Stimulated activated naive CD4-positive, alpha-beta T cell (primary cell): ENCODE results near the gene PTPRR.

ENCODE experiments used
- DNase-seq, 6 experiments: peaks; one replicate each; lab custom pipeline; 2025; lab: John Stamatoyannopoulos, UW

The PTPRR gene

DNA sequence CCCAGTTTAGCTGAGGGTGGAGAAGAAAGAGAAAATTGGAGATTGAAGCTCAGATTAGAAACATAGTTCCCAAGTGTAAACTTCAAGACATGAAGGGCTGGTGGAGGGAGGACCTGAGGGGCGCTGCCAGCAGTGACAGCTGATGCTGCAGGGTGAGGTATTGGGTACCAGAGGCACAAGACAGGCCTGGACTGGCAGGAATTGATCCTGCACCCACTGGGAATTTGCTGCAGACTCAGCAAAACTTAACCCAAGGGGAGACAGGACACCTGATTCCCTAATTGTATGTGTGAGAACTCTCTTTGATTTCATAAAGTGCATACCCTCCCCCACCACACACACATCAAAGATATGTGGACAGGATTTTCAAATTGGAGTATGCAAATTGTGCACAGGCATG is 11.6 kb downstream of the PTPRR start:
- no peak for DNase-seq

DNA sequence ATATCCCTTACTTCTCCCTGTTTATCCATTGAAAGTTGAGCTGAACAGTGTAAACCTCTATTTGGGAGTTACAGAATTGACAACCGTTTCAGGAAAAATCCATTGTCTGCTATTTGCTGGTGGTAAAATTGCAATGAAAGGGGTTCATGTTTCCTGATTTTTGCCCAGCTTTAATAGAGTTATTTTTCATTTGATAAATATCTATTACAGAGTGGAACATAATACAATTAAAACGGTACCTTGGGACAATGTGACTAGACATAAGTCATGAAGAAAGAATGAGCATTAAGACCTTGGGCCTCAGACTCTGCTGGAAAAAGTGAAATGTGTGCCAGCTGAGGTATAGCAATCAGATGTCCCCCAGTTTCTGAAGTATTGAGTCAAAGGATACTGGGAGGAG is 13.1 kb downstream of the PTPRR start:
- no peak for DNase-seq

DNA sequence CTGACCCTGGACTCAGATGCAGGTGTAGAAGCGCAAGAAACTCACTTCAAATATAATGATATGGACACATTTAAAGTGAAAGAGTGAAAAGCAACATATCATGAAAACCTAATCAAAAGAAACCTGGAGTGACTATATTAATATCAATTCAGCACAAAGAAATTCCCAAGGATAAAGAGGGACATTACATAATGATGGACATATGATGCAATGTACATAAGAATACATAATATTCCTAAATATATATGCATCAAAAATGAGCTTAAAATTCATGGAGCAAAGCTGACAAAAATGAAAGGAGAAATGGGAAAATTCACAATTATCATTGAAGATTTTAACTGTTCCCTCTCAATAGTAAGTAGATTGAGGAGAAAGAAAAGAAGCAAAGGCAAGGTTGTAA is 24.6 kb downstream of the PTPRR start:
- no peak for DNase-seq

DNA sequence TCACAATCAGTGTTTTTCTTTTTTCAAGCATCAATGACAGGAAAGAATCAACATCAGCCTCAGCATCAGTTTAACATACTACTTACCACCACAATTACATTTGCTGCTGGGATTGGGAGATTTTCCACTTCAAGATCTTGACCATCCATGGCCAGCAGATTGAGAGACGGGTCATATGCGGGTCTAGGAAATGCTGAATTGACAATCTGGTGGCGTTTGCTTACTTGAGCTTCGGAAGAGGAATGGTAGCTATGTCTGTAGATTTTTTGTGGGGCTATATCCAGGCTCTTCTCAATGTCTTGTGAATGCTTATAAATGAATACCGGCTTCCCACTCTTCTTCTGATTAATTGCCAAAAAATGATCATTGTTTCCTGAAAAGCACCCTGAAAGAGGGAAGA is 27.9 kb downstream of the PTPRR start:
- DNase-seq: no peak

DNA sequence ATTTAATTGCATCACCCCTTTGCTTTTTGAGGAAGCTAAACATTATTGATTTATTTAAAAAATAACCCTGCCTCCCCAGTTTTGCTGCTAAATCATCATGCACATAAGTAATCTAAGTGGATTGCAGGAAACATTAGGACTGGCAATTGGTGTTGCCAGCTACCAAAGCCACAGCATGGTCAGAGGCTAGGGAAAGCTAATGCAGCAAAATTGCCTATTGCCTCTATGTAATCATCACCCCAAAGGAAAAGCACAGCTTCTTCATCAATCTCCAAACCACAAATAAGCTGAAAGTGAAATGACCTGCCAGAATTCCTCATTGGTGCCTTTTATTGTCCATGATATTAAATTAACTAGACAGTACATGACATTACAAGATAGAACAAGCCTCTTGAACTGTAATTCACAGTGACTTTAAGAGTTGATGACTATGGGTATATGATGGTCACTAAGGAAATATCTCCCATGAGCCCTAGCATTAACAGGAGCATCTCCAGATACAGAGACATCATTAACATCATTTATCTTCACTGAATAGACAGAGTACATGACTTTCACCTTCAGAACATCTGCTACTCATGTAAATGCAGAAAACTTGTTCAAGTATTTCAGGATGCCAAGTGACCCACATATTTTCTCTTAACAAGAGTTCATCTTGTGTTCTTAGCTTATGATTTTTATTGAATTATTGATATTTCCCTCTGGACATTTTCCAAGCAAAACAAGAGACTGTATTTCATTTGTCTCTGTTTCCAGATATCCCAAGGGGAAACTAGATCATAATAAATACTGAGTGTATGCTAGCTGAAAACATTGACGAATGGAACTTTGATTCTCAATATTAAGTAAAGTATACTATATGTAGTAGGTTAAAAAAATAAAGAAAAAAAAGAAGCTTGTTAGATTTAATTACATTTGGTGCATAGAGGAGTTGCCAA is 29.4 kb downstream of the PTPRR start:
- no peak for DNase-seq

DNA sequence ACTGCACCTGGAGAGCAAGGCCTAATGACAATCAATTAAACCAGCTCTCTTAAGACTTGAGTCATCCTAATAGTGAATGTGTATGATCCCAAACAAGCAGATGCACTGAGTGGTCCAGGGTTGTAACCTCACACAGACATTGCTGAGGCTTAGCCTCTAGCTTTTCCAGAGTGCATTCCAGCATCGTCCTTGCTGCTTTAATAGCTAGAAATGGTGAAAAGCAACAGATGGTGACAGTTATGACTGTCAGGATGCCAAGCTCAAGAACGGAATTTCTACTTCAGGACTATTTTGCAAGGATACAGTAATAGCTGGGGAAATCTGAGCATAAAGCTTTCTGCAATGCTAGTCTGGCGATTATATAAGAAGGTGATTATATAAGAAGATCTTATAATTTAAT is 34.6 kb downstream of the PTPRR start:
- DNase-seq: no peak

DNA sequence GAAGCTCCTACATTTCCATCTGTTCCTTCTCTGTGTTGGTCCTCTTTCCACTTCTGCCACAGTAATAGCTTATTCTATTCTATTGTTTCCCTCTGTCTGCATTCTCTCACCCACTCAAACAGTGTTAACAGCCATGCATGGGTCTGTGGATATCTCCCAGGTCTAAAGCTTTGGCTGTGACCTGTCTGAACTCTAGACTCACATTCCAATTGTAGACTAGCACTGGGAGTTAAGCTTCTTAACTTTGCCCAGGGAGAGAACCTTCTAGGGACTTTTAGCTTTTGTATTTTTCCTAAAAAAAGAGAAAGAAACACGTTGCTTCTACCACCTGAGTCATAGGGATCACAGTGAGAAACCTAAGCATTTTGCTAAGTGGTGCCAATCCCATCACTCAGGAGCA is 36.7 kb downstream of the PTPRR start:
- no peak for DNase-seq

DNA sequence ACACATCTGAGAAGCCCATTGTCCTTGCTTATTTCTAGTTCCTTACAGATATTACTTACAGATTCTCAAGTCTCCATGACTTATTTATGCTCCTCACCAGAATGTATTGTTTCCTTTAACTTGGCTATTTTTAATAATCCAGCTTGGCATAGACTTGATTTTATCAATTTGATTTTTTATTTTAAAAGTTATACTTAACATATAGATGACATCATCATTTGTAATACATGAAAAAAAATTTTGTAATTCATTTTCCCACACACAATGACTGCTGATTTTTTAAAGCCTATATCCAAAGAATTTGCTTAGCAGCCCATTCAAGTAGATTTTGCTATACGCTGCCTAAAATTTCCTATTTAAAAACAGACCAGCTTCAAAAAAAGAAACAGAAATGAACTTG is 39.8 kb downstream of the PTPRR start:
- no peak for DNase-seq

DNA sequence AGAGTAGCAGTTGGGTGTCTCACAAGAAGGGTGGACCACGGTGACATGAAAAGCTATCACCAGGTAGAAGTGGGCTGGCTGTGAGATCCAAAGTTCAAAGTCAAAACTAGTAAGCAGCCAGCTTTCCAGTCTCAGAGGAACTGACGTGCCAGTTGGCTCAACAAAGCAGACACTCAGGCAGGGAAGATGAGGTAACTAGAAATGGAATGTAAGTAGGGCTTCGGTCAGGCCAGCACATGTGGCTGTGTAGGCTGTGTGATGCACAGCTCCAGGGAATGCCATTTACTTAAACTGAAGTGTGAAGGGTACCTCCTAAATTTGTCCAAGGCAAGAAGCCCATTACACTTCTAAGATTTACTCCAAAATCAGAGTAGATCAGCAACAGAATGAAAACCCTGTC is 43.6 kb downstream of the PTPRR start:
- DNase-seq: no peak

DNA sequence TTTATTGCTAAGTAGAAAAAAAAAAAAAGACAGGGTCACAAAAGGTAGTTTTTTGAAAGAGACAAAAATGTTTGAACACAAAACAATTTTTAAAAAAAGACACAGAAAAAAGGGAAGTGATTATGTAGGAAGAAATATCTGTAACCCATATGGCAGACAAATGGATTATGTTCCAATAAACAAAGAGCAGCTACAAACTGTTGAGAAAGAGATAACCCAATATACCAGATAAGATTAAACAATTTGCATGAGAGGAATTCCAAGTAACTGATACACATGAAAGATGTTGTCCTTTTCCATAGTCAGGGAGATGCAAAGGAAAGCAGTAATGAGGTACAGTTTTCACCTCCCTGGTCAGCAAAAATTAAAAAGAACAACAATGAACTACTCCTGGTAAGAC is 44.9 kb downstream of the PTPRR start:
- DNase-seq: no peak

DNA sequence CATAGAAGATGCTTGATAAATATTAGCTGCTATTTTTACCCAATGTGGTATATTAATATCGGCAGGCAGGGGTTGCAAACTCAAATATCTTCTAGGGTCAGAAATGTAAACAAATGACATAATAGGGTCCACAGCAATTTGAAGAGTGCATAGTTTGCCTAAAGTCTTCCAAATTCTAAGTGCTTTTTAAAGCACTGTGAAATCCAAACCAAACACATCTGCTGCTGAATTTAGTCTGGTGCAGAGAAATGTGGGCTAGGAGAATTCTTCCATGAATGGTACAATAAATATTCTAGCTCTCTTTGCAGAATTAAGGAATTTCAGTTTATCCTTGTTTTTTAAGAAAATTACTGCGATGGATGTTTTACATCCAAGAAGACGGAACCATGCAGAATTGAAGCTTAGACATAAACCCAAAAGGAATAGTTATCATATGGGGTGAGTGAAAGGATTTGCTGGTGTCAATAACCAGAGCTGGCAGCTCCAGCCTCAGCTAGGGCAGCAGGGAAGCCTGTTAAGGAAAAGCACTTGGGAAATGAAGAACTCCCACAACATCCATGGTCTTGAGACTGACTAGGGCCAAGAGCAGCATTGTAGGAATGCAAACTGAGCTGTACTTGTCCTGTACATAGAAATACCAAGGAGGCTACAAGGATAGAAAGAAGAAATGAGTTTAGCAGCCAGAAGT is 65.5 kb downstream of the PTPRR start:
- no peak for DNase-seq

DNA sequence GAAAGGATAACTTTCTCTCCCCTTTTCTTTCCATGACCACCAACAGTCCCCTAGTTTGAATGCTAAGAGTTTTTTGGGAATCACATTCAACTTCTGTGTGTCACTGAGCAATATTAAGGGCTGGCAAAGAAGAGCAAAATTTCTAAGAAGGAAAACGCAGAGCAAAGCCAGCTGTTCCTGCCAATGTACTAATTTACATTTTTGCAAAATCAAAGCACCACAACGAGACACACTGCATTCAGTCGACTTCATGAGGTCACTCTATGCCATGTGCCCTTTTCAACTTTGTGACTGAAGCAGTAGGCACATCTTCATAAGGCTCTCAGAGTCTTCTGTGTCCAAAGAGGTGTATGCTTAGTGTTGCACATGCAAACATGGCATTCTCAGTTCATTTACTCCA is 66.4 kb downstream of the PTPRR start:
- no peak for DNase-seq

DNA sequence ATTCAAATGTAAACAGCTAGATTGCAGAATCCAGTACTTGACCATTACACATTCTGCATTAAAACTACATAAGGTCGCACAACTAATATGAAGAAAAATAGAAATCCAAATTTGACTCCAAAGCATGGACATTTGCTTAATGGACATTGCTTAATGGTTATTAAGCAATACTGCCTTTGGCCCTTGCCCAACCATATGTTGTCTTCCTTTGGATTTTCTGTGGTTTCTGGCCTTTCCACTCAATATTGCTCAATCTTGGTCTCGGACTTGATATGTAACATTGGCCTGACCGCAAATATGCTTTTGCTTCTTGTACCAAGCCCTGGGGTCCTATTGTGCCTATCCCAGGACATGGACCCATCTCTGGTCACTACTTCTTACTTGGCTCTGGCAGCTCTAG is 67.2 kb downstream of the PTPRR start:
- no peak for DNase-seq

DNA sequence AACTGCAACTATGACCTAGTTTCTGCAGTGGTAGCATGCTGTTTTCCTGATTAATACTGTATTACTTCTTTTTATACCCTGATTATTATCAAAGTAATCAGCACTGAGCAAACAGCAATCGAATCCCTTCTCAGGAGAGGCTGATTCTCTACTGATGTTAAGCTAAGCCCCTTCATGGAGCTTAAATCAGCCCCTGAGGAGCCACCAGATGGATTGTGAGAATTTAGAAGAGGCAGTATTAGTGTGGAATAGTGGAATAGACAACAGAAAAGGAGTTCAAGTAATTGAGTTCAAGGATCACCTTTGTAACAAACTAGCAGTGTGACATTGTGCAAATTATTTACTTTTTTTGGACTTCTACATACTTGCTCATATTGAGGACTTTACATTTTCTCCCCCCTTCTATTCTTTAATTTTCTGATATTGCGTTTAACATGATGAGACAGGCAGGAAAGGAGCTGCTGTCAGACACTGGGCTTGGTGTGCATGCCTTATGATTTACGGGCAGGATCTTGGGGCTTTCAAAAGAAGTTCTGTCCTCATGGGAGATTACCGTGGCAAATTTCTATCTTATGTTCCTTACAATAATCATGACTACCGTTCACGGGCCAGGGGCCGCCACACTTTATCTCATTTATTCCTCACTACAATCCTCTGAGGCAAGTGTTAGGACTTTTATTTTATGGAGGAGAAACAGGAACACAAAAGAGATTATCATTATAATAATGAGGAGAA is 68.0 kb downstream of the PTPRR start:
- no peak for DNase-seq

DNA sequence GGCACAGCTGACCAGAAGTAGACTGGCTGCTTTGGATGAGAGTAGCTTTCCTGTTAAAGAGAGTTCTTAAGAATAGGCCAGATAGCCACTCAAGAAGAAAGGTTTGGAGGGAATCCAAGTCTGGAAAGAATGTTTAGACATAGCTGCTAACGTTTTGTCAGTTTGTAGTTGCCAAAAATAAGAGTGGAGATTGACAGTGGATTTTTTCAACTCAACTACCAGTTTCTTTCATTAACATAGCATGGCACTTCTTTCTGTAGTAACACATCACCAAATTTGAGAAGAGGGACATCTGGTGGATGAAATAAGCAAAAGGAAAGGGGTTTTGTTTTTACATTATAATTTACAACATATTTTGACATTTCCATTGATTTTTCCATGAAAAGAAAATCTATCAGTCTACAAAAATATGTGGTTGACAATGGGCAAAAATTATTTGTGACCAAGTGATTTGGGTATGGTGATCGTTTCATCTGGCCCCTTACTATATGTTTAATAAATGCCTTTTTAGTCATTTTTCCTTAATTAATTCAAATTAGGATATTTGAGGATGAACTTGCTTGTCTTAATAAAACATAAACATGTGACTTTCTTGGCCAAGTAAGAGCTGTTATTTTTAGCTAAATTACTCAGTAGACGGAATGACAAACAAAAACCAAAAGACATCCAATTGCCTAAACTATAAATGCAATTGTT is 71.1 kb downstream of the PTPRR start:
- no peak for DNase-seq

DNA sequence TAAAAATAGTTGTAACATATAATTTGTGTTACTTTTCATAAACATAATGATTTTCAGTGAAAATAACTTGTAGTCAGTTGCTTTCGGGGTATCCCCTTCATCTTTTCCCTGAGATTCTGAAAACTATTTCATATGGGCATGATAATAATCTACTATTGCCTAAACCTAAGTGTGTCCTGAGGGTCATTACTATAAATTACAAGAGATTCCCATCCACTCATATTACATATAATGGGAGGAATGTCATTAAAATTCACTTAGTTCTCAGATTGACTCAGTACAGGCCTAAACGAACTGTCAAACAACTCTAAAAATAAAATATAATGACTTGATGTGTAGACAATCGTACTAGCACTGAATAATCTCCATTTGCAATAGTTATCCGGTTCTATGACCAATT is 72.7 kb downstream of the PTPRR start:
- DNase-seq: no peak

DNA sequence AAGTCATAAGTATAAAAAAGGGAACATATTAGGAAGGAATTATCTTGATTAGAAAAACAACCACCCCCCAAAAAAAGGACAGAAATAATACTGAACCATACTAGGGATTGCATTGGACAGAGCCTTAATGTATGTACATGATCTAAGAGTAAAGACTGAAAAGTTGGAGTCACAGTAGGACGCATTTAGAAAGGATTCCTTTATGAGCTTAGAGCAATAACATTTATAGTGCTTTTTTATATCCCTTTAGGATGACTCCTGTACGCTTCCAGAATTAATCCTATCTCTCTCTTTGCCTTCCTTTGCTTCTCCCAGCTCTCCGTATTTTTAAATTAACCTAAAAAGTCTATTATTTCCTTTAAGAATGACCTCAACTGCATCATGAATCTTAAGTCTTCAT is 75.3 kb downstream of the PTPRR start:
- DNase-seq: no peak

DNA sequence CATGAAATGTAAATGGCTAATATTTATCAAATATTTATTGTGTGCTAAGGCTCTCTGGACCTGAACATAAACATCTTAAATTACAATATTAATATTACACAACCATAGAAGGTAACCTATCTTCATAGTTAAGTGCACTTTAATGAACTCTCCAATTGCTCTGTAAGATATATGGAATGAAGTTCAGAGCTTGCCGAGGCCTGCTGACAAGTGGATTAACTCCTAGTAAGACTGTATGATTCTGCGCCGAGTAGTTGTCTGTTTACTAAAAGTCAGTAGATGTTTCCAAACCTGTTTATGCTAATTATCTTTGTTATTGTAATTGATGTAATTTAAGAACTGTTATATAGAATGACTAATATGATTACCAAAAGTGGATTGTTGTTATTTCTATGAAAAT is 77.2 kb downstream of the PTPRR start:
- no peak for DNase-seq

DNA sequence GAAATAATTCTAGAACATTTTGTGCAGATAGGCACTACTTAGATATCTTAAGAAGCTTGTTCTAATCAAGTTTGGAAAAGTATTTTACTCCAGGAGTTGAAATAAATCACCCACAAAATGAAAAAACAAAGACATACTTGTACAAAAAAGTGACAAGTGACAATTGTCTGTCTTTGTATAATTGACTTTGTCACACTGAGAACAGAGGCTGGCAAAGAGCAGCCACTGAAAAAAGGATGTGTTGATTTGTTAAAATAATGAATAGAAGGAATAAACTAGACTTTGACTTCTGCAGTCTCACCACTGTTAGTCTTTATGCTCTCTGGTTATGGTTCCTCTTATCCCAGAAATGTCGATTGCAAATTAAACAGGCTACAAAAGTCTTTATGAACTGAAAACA is 77.6 kb downstream of the PTPRR start:
- DNase-seq: no peak

DNA sequence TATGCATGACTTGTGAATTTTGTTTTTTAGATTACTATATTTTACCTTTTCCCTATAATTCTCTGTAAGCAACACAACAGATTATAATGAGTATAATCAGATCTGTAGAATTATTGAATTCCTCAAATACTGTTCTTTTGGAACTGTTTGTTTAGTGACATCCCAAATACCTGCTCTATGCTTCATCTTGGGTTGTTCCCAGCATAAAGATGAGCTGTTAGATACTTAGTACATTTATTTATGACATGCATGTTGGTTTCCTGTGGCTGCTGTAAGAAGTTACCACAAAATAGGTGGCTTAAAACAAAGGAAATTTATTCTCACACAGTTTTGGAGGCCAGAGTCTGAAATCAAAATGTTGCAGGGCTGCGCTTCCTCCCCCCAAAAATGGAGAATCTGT is 78.4 kb downstream of the PTPRR start:
- DNase-seq: no peak

DNA sequence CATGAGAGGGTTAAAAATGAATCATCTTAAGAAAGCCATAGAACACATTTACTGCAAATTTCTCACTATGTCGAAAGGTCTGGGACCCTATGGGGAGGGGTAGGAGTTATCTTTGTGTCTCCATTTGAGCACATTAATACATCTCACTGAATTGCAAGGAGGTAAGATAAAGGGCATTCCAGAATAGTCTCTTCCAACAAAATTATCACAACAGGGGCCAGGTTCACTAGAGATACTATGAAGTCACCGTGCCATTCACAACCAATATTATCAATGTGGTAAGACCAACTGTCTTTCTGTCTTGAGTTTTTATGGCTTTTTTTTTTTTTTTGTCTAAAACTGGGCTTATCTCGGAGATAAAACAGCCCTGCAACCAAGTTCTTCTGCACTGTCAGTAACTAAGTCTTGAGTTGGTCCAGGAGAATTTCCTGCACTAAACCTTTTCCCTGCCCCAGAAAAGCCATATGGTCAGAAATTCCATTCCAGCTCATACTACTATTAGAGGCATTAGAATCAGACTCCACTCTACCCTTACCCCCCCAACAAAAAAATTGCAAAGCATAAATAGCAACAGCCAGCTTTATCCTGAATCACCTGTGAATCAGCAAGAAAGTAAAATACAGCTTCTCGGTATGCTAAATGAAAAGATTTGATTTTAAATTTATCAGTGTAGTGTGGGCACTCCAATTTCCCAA is 79.7 kb downstream of the PTPRR start:
- no peak for DNase-seq

DNA sequence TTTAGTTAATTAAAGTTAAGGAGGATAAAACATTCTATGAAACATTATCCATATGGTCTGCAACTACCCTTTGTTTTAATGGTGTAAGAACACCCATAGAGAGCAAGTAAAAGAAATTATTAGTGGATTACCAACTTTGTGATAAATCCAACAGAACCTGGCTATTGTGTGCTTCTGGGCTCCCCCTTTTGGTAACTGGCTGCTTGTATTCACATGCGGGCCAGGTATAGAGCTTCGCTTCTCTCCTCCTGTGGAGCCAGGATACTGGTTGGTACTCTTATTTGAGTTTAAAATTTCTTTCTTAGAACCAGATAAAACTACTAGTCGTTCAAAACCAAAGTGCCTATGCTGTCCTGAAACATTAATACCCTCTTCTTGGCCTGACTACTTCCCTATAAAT is 81.0 kb downstream of the PTPRR start:
- no peak for DNase-seq
